Head of caudate nucleus (tissue), 42 donors: ENCODE measurements around the gene ABCC4.

Experiments used
- DNase-seq, 42 donors: peaks; one replicate each; pipeline versions ENCODE4 v3.0.0 to v3.0.0-alpha.2; 2020 to 2021; ENCODE audit warnings: mixed read lengths in 7 of 42
- intact Hi-C: fragments of 100-400 bp; cut with DNase I; formaldehyde crosslinking; loops from one replicate; pipeline ENCODE4 v1.15.0; 2022

Gene ABCC4

DNA sequence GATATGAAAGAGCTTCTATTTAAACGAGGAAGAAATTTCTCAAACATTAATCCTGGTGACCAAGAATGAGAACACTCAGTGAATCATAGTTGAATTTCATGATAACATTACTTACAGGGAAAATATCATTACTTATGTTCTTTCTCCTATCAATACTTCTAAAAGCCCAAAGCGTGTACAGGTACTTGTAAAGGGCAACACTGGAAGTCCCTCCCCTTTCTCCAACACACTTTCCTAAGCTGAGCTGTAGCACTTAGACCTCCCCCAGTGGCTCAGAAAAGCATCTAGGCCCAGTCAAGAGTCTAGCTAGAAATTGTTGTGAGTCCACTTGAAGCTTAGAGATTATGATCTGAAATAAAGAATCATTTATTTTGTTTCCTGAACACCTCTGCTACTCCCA lies 150.7 kb downstream of the ABCC4 start:
- DNase-seq, result no peak
- intact Hi-C loops, result loop anchor here (10.0 kb wide), 1 partner anchor 716 kb away; no protein-coding TSS in a partner anchor

DNA sequence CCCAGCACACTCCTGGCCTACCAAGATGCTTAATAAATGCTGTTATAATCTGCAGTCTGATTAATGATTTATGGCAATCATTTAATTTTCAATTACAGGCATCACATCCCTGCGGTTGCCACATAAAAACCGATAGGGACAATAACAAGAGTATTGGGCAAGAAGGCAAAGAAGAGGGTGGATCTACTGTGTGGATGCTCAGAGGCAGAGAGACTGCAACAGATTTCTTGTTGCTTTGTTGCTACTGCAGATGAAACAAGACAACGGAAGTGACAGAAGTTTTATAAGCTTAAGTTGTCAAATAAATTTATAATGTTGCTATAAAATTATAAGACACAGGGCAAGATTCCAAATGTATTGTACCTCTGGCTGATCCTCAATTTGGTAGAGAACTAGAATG lies 154.8 kb downstream of the ABCC4 start:
- no peak for DNase-seq
- intact Hi-C loops, result no loop called here

- no peak for DNase-seq
- intact Hi-C loops, result no loop called here
Measured at GRCh38 chr13:95145587-95145986, 155.7 kb downstream of the ABCC4 start.

GRCh38 chr13:95140502-95140901 lies 160.7 kb downstream of the ABCC4 start:
- intact Hi-C loops, result no loop called here
- DNase-seq, result no peak

- intact Hi-C loops, result no loop called here
- DNase-seq, result no peak
Measured at GRCh38 chr13:95138876-95139585, 162.2 kb downstream of the ABCC4 start.

DNA sequence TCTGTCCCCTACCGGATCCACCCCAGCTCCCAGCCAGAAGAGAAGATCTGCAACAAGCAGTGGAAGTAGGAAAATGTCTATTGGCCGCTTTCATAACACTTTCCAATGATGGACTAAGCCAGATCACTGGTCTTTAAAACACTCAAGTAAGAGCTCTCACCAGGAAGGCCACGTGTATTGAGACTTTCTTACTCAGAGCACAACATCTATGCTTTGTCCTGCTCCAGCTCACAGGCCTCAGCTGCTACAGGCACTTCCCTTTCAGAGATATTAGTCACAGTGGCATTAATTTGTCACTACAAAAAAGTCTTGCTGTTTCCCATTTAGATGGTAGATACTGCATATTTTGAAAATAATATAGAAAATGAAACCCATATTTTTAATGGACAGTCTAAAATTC lies 164.2 kb downstream of the ABCC4 start:
- intact Hi-C loops, result no loop called here
- no peak for DNase-seq

GRCh38 chr13:95136638-95137037 lies 164.6 kb downstream of the ABCC4 start:
- intact Hi-C loops, result no loop called here
- no peak for DNase-seq

GRCh38 chr13:95133498-95133897 lies 167.8 kb downstream of the ABCC4 start:
- DNase-seq, result no peak
- intact Hi-C loops, result no loop called here

- no peak for DNase-seq
- intact Hi-C loops, result no loop called here
Measured at GRCh38 chr13:95129004-95129403, 172.2 kb downstream of the ABCC4 start.

DNA sequence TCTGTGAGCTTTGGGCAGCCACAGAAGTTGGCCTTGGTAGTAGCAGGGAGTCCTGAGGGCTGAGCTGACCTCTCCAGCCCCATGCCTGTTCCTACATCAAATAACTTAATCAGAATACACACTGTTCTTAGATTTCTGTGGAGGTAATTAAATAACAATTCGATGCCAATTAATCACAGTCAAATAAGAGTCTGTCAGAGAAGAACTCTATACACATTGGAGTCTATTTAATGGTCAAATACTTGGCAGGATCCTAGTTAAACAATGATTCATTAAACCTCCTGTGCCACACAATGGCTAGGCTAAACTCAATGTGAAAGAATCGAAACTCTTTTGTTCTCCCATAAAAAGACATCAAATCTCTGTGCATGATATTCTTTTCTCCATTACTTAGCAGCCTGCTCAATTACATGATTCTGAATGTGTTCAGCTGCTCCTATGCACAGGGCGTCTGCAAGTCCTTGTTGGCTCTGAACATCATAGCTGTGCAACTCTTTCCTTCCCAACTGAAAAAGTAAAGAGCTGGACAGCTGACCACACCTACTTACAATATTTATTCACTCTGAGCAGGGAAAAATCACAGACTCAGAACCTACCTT lies 173.1 kb downstream of the ABCC4 start:
- no peak for DNase-seq
- intact Hi-C loops, result no loop called here

- no peak for DNase-seq
- intact Hi-C loops, result no loop called here
Measured at GRCh38 chr13:95124959-95125358, 176.3 kb downstream of the ABCC4 start.

- DNase-seq, result no peak
- intact Hi-C loops, result no loop called here
Measured at GRCh38 chr13:95123726-95124125, 177.5 kb downstream of the ABCC4 start.

- DNase-seq, result peak in 1 of 42 donors; percentile 5
- intact Hi-C loops, result no loop called here
Measured at GRCh38 chr13:95122063-95122462, 179.2 kb downstream of the ABCC4 start.

GRCh38 chr13:95121516-95121915 lies 179.7 kb downstream of the ABCC4 start:
- intact Hi-C loops, result no loop called here
- DNase-seq, result peak in 1 of 42 donors; percentile 16

- intact Hi-C loops, result no loop called here
- DNase-seq, result peak in 1 of 42 donors; percentile 21
Measured at GRCh38 chr13:95120650-95121049, 180.6 kb downstream of the ABCC4 start.

DNA sequence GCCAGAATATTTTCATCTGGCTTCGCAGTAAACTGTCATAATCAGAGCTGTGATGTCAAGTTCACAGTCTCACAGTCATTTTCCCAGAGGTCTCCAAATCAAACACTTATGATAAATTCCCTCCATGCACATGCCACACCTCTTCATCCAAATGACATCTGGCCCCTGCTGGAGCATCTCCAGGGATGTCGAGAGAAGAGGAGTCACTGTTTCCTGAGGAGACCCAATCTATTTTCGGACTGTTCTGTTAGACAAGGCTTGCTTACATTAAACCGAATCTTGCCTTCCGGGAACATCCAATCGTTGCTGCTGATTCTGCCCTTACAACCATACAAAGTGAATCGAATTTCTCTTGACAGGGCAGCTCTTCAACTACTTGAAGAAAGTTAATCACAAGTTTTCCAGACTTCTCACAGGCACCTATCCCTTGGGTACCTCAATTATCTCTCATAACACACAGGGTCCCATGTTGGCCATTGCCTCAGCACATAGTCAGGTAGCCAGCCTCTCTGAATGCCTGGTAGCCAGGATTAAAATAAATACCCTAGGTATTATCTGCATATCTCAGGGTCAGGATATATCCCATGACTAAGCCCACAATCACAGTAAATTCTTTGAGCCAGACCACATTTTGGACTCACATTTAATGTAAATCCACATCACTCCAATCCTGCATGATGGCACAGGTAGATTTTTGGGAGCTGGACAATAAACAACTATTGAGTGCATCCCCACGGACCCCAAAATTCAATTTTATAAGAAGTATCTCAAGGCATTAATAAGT lies 182.5 kb downstream of the ABCC4 start:
- peak in 1 of 42 donors; percentile 10 for DNase-seq
- intact Hi-C loops, result no loop called here

- intact Hi-C loops, result no loop called here
Measured at GRCh38 chr13:95117092-95117491, 184.2 kb downstream of the ABCC4 start.

DNA sequence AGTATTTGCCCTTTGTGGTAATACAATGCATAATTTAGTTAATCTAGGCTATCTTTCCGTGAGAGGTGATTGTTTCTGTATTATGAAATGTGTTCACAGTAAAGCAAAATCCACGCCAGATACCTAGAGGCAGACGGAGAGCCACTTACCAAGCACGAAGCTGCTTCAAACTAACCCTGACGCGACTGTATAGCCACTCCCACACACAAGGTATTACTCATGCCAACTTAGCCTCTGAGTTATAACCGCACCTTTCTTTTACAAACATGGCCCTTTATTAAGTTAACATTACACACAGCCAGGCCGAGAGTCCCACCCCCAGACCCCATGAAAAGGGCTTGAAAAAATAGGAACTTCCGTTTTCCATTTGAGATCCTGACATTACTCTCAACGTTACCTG lies 185.7 kb downstream of the ABCC4 start:
- peak in 1 of 42 donors; percentile 22 for DNase-seq
- intact Hi-C loops, result no loop called here

More at GRCh38 chr13:95117092-95117491, 184.2 kb downstream of the ABCC4 start:
- peak in 1 of 42 donors; percentile 30 for DNase-seq

GRCh38 chr13:95113601-95114000 lies 187.7 kb downstream of the ABCC4 start:
- intact Hi-C loops, result no loop called here

DNA sequence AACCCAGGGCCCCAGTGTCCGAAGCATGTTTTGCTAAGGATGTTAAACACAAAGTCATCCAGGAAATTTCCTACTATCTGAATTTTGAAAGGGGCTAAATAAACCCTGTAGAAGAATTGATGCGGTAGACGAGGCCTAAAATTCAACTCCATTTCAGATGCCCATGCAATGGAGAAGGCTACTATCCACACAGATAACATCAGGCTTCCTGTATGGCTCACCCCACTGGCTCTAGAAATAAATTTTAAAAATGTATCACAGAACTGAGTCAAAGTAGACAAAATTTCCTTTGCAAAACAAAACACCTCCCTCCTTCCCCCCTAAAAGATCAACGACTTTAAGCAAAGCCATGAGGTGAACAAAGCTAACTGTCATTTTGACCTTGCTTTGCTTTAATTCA lies 188.4 kb downstream of the ABCC4 start:
- intact Hi-C loops, result no loop called here
- DNase-seq, result no peak

More at GRCh38 chr13:95113601-95114000, 187.7 kb downstream of the ABCC4 start:
- DNase-seq, result peak in 1 of 42 donors; percentile 22
